HG02840 (cell line): ENCODE measurements around the gene HHAT.
"Not testable (repeated sequence)": the region's sequence is repeated elsewhere in the genome, so short reads cannot be mapped to it uniquely, and the experiment has no call there.

Source experiments
- ATAC-seq: cut with Tn5 transposase; IDR thresholded peaks from one replicate; pipeline ENCODE4 v1.9.1; 2021; ENCODE audit warnings: mild to moderate bottlenecking, moderate library complexity, moderate number of reproducible peaks; ENCODE audit not compliant: unreplicated experiment, low FRiP score

The HHAT gene

DNA sequence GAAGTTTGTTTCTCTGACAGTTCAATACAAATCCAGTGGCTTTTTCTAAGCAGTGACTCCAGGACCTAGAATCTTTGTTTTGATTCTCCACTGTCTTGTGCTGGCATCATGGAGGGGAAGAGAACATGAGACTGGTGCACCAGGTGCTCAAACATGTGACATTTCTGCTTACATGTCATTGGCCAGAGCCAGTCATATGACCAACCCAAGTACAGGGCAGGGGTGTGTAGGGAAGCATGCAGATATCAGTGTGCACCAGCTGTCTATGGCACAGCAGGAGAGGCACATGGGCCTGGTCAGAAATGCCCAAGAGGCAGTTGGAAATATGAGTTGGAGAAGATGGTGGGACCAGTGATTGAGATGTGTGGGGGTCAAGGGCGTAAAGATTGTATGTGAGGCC lies 297.0 kb downstream of the HHAT start:
- no peak for ATAC-seq

GRCh38 chr1:210626341-210626740 lies 297.6 kb downstream of the HHAT start:
- ATAC-seq: no peak

DNA sequence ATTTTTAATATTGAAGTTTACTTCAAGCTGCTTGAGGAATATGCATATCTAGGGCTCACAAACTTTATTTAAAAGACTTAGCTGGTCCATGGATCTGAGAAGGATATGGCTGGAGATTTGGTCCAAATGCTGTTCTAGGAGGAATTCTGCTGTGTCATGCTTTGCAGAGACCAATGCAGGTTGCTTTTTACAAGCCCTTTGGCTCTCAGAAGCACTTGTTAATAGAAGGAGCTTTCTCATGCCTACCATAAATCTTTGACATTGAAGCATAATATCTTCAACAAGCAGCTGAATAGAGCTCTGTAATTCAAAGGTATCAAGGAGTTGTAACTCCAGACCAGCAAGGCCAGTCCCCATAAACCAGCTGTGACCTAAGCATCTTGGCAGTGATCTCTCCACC lies 299.1 kb downstream of the HHAT start:
- ATAC-seq: no peak

DNA sequence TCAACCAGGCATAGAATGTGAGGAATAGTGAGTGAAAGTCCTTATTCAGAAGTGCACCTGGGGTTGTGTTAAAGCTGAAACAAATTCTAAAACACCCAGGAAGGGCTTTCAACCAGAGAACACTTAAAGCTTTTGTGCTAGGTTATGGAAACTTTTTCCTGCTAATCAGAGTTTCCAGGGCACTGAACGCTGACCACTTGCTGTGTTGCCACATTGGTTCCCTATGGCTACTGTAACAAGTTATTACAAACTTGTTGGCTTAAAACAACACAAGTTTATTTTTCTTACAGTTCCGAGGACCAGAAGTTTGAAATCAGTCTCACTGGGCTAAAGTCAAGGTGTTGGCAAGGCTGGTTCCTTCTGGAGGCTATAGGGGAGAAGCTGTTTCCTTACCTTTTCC lies 300.6 kb downstream of the HHAT start:
- no peak for ATAC-seq

GRCh38 chr1:210631399-210631798 lies 302.7 kb downstream of the HHAT start:
- ATAC-seq: no peak

GRCh38 chr1:210633140-210633539 lies 304.4 kb downstream of the HHAT start:
- ATAC-seq: no peak

DNA sequence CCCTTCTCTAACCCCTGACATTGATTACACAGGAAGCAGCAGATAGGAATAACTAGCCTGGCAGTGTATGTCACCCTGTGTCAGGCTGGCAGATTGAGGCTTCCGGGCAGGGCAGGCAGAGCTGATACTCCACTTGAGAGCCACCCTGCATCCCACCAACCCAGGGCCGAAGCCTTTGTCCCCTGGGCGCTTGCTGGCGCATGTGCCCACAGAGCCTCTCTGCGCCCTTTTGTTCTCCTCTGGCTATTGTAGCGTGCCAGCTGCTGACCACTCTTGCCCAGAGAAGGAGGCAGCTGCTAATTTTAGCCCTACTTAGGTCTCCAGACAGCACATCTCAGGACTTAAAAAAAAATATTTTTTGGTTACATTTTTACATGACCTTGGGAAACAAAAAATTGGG lies 304.9 kb downstream of the HHAT start:
- no peak for ATAC-seq

- no peak for ATAC-seq
These were observed 306.4 kb downstream of the HHAT start for GRCh38 chr1:210635108-210635507.

DNA sequence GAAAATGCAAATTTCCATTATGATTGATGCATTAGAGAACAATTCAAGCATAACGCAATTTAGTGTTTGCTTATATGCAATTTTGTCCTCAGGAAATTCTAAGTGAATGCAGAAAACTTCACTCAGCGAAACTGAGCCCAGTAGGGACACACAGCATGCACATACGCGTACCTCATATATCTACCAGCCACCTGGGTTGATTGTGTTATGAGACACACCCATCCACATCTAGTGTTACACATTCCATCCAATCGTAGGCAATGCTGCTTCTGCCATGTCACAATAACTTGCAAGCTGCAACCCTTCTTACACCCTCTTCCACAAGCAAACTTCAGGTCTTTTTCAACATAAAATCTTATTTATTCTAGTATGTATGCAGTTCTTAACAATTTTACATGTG lies 312.9 kb downstream of the HHAT start:
- no peak for ATAC-seq

GRCh38 chr1:210645582-210646257 lies 317.0 kb downstream of the HHAT start:
- ATAC-seq: no peak

- no peak for ATAC-seq
These were observed 317.5 kb downstream of the HHAT start for GRCh38 chr1:210646258-210646616.

DNA sequence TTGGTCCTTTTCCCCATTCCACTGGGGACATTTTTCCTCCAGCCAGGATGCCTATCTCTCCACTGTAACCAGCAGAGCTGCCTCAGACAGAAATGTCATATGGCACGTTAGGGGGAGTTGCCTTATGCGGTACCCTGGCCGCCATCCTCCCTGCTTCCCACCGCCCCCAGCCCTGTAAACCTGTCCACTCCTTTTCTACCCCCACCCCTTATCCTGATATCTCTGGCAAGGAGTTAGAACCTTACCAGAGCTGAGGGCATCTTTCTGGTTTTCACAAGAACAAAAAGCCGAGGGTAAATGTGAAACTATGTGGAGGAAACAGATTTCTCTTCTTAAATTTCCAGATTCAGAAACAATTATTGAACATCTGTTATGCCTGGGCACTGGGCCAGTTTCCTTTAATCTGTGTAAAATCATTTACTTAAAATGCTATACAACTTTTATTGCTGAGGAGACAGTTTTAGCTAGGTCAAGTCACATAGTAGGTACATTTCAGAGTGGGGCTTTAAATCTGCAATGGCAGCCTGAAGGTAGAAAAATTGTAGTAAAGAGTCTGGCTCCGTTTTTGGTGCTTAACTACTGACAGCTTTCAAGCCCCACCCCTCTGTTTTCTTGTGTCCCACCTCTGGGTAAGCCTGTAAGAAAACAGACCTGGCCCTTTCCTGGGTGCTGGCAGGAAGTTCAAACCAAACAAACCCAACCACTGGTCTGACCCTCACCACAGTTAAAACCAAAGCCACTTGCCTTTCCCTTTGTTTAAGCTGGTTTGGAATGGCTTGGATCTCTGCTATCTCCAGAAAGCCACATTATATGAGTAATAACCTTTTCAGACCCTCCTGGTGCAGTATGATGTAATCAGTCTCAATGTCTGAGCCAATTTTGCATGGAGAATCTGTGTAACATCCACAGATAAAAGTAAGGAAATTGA lies 319.0 kb downstream of the HHAT start:
- no peak for ATAC-seq

- no peak for ATAC-seq
These were observed 320.0 kb downstream of the HHAT start for GRCh38 chr1:210648588-210649269.

DNA sequence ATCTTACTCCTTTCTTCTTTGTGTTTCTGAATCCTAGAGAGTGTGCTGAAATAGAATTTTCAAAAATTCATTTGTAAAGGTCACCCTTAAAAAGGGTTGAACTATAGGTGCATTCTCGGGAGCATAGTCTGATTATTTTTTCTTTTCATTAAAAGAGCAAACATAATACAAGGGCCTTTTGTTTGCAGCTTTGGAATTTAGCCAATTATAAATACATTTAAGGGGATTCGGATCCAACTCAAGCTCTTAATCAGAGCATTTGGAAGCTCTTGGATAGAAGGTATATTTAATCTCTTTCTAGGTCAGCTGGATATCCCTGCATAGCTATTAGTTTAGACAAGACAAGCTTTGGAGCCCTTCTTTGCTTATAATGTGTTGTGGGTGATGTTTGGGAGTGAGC lies 321.7 kb downstream of the HHAT start:
- no peak for ATAC-seq

GRCh38 chr1:210652329-210652954 lies 323.7 kb downstream of the HHAT start:
- no peak for ATAC-seq

DNA sequence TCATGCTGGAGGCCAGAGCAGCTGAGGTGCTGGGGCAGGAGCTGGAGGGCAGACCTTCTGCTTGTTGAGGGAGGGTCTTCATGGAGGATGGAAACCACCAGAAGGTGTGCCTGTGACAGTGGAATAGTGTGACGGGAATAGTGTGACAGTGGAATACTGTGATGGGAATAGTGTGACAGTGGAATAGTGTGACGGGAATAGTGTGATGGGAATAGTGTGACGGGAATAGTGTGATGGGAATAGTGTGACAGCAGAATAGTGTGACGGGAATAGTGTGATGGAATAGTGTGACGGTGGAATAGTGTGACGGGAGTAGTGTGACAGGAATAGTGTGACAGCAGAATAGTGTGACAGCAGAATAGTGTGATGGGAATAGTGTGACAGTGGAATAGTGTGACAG lies 325.1 kb downstream of the HHAT start:
- no peak for ATAC-seq

- no peak for ATAC-seq
These were observed 325.7 kb downstream of the HHAT start for GRCh38 chr1:210654176-210654981.

- no peak for ATAC-seq
These were observed 326.8 kb downstream of the HHAT start for GRCh38 chr1:210655511-210655910.

DNA sequence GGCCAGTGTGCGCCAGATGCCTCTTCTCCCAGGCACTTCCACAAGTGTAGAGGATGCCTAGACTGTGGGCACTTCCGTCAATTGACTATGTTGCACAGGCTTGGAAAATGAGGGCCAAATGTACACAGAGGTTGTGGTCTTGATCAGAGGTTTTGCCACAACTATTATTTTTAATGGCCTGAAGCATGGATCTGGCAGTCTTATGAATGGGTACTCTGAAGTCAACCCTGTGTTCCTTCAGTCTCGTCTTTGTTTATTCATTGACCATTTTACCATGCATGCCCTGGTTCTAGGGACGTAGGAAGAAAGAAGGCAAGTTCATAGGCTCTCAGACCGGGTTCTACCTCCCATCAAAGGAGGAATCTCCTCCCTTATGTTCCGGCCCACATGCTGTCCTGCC lies 329.1 kb downstream of the HHAT start:
- no peak for ATAC-seq

DNA sequence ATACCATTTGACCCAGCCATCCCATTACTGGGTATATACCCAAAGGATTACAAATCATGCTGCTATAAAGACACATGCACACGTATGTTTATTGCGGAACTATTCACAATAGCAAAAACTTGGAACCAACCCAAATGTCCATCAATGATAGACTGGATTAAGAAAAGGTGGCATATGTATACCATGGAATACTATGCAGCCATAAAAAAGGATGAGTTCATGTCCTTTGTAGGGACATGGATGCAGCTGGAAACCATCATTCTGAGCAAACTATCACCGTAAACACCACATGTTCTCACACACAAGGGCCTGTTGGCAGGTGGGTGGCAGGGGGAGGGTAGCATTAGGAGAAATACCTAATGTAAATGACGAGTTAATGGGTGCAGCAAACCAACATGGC lies 332.8 kb downstream of the HHAT start:
- ATAC-seq: not testable (repeated sequence)
